GM12865 (cell line): ENCODE results near the gene SNX19.
A peak's percentile ranks its signal among the peaks of the same experiment; 100 is the strongest.

Experiments
- DNase-seq: peaks from one replicate; pipeline ENCODE4 v3.0.0; 2010; ENCODE audit warnings: low read depth
- H3K4me3 ChIP-seq: 2 replicates; pipeline ENCODE4 v1.5.1; 2011; ENCODE audit warnings: mild to moderate bottlenecking, low read depth, low read length, control low read depth
- TF ChIP-seq, protein P1 (sequence below): IDR thresholded peaks from 2 replicates; pipeline ENCODE4 v1.5.1; 2011; ENCODE audit warnings: low read length, control low read depth, low read depth, inconsistent platforms; ENCODE audit not compliant: insufficient read depth; ENCODE audit errors: missing control alignments

The SNX19 gene

GRCh38 chr11:130868721-130869390 is 47.4 kb downstream of the SNX19 start:
- TF ChIP-seq, protein P1, sequence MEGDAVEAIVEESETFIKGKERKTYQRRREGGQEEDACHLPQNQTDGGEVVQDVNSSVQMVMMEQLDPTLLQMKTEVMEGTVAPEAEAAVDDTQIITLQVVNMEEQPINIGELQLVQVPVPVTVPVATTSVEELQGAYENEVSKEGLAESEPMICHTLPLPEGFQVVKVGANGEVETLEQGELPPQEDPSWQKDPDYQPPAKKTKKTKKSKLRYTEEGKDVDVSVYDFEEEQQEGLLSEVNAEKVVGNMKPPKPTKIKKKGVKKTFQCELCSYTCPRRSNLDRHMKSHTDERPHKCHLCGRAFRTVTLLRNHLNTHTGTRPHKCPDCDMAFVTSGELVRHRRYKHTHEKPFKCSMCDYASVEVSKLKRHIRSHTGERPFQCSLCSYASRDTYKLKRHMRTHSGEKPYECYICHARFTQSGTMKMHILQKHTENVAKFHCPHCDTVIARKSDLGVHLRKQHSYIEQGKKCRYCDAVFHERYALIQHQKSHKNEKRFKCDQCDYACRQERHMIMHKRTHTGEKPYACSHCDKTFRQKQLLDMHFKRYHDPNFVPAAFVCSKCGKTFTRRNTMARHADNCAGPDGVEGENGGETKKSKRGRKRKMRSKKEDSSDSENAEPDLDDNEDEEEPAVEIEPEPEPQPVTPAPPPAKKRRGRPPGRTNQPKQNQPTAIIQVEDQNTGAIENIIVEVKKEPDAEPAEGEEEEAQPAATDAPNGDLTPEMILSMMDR = no peak
- H3K4me3 ChIP-seq = no peak overlapping the region
- no peak for DNase-seq

- no peak overlapping the region for H3K4me3 ChIP-seq
- no peak for DNase-seq
- TF ChIP-seq, protein P1 = no peak
These were observed 48.1 kb downstream of the SNX19 start for GRCh38 chr11:130868086-130868710.

GRCh38 chr11:130866831-130867230 is 49.4 kb downstream of the SNX19 start:
- DNase-seq = no peak
- no peak overlapping the region for H3K4me3 ChIP-seq
- TF ChIP-seq, protein P1 = no peak

DNA sequence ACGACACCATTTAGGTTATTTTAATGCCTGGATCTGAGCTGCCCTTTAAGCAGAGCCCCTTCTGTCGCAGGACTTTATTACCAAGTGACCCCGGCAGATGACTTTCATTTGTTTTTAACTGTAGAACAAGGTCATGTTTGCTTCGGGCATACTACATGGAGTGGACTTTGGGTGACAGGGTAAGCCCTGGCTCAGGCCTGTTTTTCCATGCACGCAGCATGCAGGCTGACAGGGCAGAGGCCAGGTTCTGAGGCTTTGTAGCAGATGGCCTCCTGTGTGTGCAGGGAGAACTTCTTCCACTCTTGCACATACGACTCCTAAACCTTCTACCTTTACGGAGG is 50.5 kb downstream of the SNX19 start:
- no peak for DNase-seq
- TF ChIP-seq, protein P1 = no peak
- H3K4me3 ChIP-seq = no peak overlapping the region

DNA sequence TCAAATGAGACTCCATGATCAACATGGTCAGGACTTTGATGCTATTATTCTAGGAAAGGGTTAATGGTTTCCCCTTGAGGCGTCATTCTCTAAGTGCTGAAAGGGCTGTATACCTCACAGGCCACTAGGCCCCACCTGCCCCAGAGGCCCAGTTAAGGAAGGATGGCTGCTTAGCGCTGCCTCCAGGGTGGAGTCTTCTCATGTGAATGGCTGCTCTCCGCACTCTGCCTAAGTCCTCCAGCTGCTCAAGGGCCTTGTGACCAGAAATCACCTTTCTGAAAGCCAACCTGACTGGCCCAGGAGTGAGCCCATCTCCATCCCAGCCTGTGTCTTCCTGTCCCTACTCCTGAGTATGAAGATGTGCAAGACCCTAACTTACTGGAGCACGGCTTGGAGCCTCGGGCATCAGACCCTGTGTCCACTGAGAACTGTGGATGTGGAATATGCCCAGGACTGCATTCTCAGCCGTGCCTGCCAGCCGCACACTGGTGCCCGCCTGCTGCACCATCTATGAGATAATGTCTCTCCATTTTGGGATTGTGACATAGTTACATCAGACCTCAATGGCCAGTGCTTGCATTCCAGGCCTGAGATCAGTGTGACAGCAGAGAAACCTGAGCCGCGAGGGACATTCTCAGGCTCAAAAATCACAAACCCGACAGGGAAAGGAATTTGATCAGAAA is 51.0 kb downstream of the SNX19 start:
- TF ChIP-seq, protein P1 = no peak
- no peak for DNase-seq
- H3K4me3 ChIP-seq = no peak overlapping the region

DNA sequence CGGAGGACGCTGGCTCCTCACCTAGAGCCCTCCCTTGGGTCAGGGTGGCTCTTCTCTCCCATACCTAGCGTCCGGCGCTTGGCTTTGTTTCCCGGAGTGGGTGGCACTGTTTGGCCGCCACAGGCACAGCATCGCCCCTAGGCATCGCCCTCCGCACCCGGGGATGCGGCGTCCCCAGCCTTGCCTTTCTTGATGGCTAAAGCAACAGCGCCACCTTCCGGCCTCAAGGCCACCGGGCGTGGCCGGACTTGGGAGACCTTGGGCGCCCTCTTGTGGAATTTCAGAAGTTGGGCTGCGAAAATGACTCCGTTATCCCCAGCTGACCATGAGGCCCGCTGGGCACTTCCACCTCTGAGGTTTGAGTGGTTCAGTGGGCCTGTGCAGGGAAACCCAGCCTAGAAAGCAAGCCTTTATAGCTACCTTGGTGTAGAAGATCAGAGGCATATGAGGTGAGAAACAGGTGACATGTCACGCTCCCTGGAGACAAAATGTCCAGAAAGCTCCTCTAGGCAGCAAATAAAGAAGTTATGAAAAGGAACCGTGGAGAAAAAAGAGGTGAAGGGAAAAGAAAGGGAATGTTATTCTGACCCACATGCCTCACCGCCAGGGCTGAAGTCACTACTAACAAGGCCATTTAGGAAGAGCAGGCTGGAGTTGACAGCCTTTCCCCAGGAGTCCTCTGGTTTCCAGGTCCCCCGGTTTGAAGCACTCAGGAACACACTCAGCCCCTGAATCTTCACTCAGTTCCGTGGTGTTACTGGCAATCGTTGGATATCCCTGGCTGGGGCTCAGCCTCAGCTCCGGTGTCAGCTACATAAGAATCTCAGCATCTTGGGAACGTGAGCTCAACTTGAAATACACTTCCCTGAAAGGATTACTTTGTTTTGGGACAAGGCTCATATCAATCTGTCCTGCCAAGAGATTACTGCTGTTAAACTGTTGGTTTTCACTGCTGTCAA is 54.1 kb downstream of the SNX19 start:
- no peak overlapping the region for H3K4me3 ChIP-seq
- TF ChIP-seq, protein P1 = peak; percentile 100
- peak; percentile 96 for DNase-seq
